22Rv1 (cell line): Measurements from ENCODE around the gene XAB2.

Experiments
- H3K27ac ChIP-seq: fragments of 450-650 bp; 2 replicates; pipeline ENCODE4 v1.5.1; 2017
- CTCF ChIP-seq: fragments of 450-650 bp; IDR thresholded peaks from 2 replicates; pipeline ENCODE4 v1.5.1; 2017; ENCODE audit warnings: mild to moderate bottlenecking
- ZFX ChIP-seq: fragments of 450-650 bp; IDR thresholded peaks from 2 replicates; pipeline ENCODE4 v1.6.1; 2017; ENCODE audit warnings: antibody characterized with exemption, borderline replicate concordance

XAB2 gene

GRCh38 chr19:7617172-7617571, 12.2 kb downstream of the XAB2 start:
- TF ChIP-seq CTCF (no peak), ZFX (no peak)
- peak overlapping the region; percentile 100 for H3K27ac ChIP-seq

GRCh38 chr19:7614859-7615741, 14.2 kb downstream of the XAB2 start:
- TF ChIP-seq CTCF (no peak), ZFX (no peak)
- H3K27ac ChIP-seq, result no peak overlapping the region

- TF ChIP-seq CTCF (no peak), ZFX (no peak)
- H3K27ac ChIP-seq, result no peak overlapping the region
Observed at GRCh38 chr19:7612282-7613274, 16.8 kb downstream of the XAB2 start.

- H3K27ac ChIP-seq, result no peak overlapping the region
- TF ChIP-seq ZFX (no peak), CTCF (no peak)
Observed at GRCh38 chr19:7611541-7612279, 17.6 kb downstream of the XAB2 start.

GRCh38 chr19:7610491-7611240, 18.7 kb downstream of the XAB2 start:
- H3K27ac ChIP-seq, result no peak overlapping the region
- TF ChIP-seq ZFX (no peak), CTCF (no peak)

GRCh38 chr19:7607874-7608560, 21.3 kb downstream of the XAB2 start:
- no peak overlapping the region for H3K27ac ChIP-seq
- TF ChIP-seq CTCF, result no peak
- no peak for TF ChIP-seq ZFX
